ENCODE results near the gene MFSD2B.

- TF ChIP-seq CTCF (IDR thresholded peaks at IDR 0.05) (no peak), POLR2A (IDR thresholded peaks at IDR 0.05) (no peak)
Measured at GRCh38 chr2:24040511-24040910, 30.6 kb downstream of the MFSD2B start.
